ENCODE data around the gene MRPL28. TPM values are rescaled to one million over a fixed set of nuclear protein-coding genes. Genes with fewer than 3 reads are reported as not detected.
"Not testable (repeated sequence)": the region's sequence is repeated elsewhere in the genome, so short reads cannot be mapped to it uniquely, and the experiment has no call there.

MRPL28 gene
- total and polyA plus RNA-seq, 3 experiments from 2014 or later = 67.8 to 98.0 (median 90.2) TPM

GRCh38 chr16:342455-343213 lies 27.7 kb downstream of the MRPL28 start:
- CTCF ChIA-PET = no interaction called here
- POLR2A ChIA-PET = interaction anchor here (0.6 kb wide), 1 partner anchor 72 kb away, joined by 5 read pairs; no protein-coding TSS in a partner anchor
- no peak overlapping the region for H3K4me3 ChIP-seq (ENCODE audit: low read length)
- peak overlapping the region in 5 of 7 donors; percentile 17 to 78 (median 46) for H3K4me3 Mint-ChIP-seq
- H3K27ac Mint-ChIP-seq = peak overlapping the region in 6 of 8 donors; percentile 47 to 84 (median 74)
- H3K36me3 Mint-ChIP-seq = peaks cover 0 to 61% (median 21%) of the 10 kb centered on the region in 3 donors
- peak in 1 of 5 donors; percentile 45 for DNase-seq
- H3K4me1 ChIP-seq (ENCODE audit: insufficient read depth, low read length) = peaks cover 66% of the 10 kb centered on the region
- H3K9me3 Mint-ChIP-seq = no peaks in the 10 kb centered on the region
- peaks cover 12% of the 10 kb centered on the region for H3K36me3 ChIP-seq (ENCODE audit: insufficient read depth, low read length)
- H3K27me3 Mint-ChIP-seq = no peaks in the 10 kb centered on the region
- no peak overlapping the region for H3K27ac ChIP-seq (ENCODE audit: low read depth, low read length)
- H3K27me3 ChIP-seq (ENCODE audit: insufficient read depth, low read length, poor library complexity, severe bottlenecking) = no peaks in the 10 kb centered on the region
- peaks cover 68 to 82% (median 74%) of the 10 kb centered on the region in 3 donors for H3K4me1 Mint-ChIP-seq
- H3K9me3 ChIP-seq (ENCODE audit: low read length) = no peaks in the 10 kb centered on the region

- not testable (repeated sequence) for DNase-seq; H3K4me3 ChIP-seq (ENCODE audit: low read length); H3K27ac ChIP-seq (ENCODE audit: low read depth, low read length); H3K27me3 ChIP-seq (ENCODE audit: insufficient read depth, low read length, poor library complexity, severe bottlenecking); H3K9me3 ChIP-seq (ENCODE audit: low read length); H3K9me3 Mint-ChIP-seq; H3K27me3 Mint-ChIP-seq
- Mint-ChIP-seq H3K4me3 (peak overlapping the region in 1 of 7 donors; percentile 49), H3K4me1 (peaks cover 66 to 81% (median 67%) of the 10 kb centered on the region in 3 donors), H3K27ac (peak overlapping the region in 6 of 8 donors; percentile 30 to 84 (median 50)), H3K36me3 (peaks cover 0 to 56% (median 16%) of the 10 kb centered on the region in 3 donors)
- CTCF ChIA-PET = interaction anchor here (0.7 kb wide), 1 partner anchor 28 kb away, joined by 3 read pairs; no protein-coding TSS in a partner anchor
- Histone ChIP-seq H3K4me1 (ENCODE audit: insufficient read depth, low read length) (peaks cover 63% of the 10 kb centered on the region), H3K36me3 (ENCODE audit: insufficient read depth, low read length) (peaks cover 12% of the 10 kb centered on the region)
- POLR2A ChIA-PET = interaction anchor here (0.6 kb wide), 1 partner anchor 72 kb away, joined by 5 read pairs; no protein-coding TSS in a partner anchor
These were observed 28.4 kb downstream of the MRPL28 start for GRCh38 chr16:341974-342336.

- H3K4me3 ChIP-seq (ENCODE audit: low read length); H3K27ac ChIP-seq (ENCODE audit: low read depth, low read length); H3K9me3 Mint-ChIP-seq; H3K27me3 ChIP-seq (ENCODE audit: insufficient read depth, low read length, poor library complexity, severe bottlenecking); H3K36me3 ChIP-seq (ENCODE audit: insufficient read depth, low read length); DNase-seq; H3K9me3 ChIP-seq (ENCODE audit: low read length); H3K27me3 Mint-ChIP-seq; POLR2A ChIA-PET: not testable (repeated sequence)
- Mint-ChIP-seq H3K4me1 (peaks cover 63 to 77% (median 63%) of the 10 kb centered on the region in 3 donors), H3K4me3 (peak overlapping the region in 1 of 7 donors; percentile 49), H3K36me3 (peaks cover 0 to 52% (median 16%) of the 10 kb centered on the region in 3 donors), H3K27ac (peak overlapping the region in 4 of 8 donors; percentile 30 to 73 (median 48))
- peaks cover 59% of the 10 kb centered on the region for H3K4me1 ChIP-seq (ENCODE audit: insufficient read depth, low read length)
- CTCF ChIA-PET = interaction anchor here (0.7 kb wide), 1 partner anchor 27 kb away, joined by 3 read pairs; no protein-coding TSS in a partner anchor
These were observed 29.0 kb downstream of the MRPL28 start for GRCh38 chr16:341095-341973.

- DNase-seq = no peak
- ChIA-PET POLR2A (no interaction called here), CTCF (no interaction called here)
- peak overlapping the region in 5 of 8 donors; percentile 54 to 91 (median 75) for H3K27ac Mint-ChIP-seq
- Histone ChIP-seq H3K36me3 (ENCODE audit: insufficient read depth, low read length) (peaks cover 5% of the 10 kb centered on the region), H3K9me3 (ENCODE audit: low read length) (no peaks in the 10 kb centered on the region), H3K27ac (ENCODE audit: low read depth, low read length) (no peak overlapping the region), H3K4me1 (ENCODE audit: insufficient read depth, low read length) (peaks cover 56% of the 10 kb centered on the region), H3K4me3 (ENCODE audit: low read length) (peak overlapping the region; percentile 20), H3K27me3 (ENCODE audit: insufficient read depth, low read length, poor library complexity, severe bottlenecking) (no peaks in the 10 kb centered on the region)
- no peaks in the 10 kb centered on the region for H3K9me3 Mint-ChIP-seq
- peak overlapping the region in 6 of 7 donors; percentile 30 to 83 (median 70) for H3K4me3 Mint-ChIP-seq
- peaks cover 61 to 77% (median 63%) of the 10 kb centered on the region in 3 donors for H3K4me1 Mint-ChIP-seq
- H3K27me3 Mint-ChIP-seq = no peaks in the 10 kb centered on the region
- H3K36me3 Mint-ChIP-seq = peaks cover 0 to 44% (median 16%) of the 10 kb centered on the region in 3 donors
These were observed 29.8 kb downstream of the MRPL28 start for GRCh38 chr16:340370-341091.

GRCh38 chr16:339680-340079 lies 30.7 kb downstream of the MRPL28 start:
- no peaks in the 10 kb centered on the region for H3K27me3 ChIP-seq (ENCODE audit: insufficient read depth, low read length, poor library complexity, severe bottlenecking)
- no peaks in the 10 kb centered on the region for H3K27me3 Mint-ChIP-seq
- peaks cover 62 to 77% (median 63%) of the 10 kb centered on the region in 3 donors for H3K4me1 Mint-ChIP-seq
- H3K9me3 ChIP-seq (ENCODE audit: low read length) = no peaks in the 10 kb centered on the region
- H3K27ac ChIP-seq (ENCODE audit: low read depth, low read length) = no peak overlapping the region
- H3K27ac Mint-ChIP-seq = peak overlapping the region; percentile 24 to 91 (median 74)
- DNase-seq = peak in 2 of 5 donors; percentile 32 to 36
- no peaks in the 10 kb centered on the region for H3K36me3 ChIP-seq (ENCODE audit: insufficient read depth, low read length)
- peaks cover 0 to 36% (median 8%) of the 10 kb centered on the region in 3 donors for H3K36me3 Mint-ChIP-seq
- peaks cover 62% of the 10 kb centered on the region for H3K4me1 ChIP-seq (ENCODE audit: insufficient read depth, low read length)
- H3K4me3 Mint-ChIP-seq = peak overlapping the region; percentile 50 to 83 (median 74)
- ChIA-PET CTCF (no interaction called here), POLR2A (interaction anchor here (0.7 kb wide), 2 partner anchors 9 to 13 kb away, joined by 3 to 4 read pairs; partner anchors contain the start of gene AXIN1)
- peak overlapping the region; percentile 20 for H3K4me3 ChIP-seq (ENCODE audit: low read length)
- H3K9me3 Mint-ChIP-seq = no peaks in the 10 kb centered on the region

- Histone ChIP-seq H3K4me3 (ENCODE audit: low read length) (no peak overlapping the region), H3K4me1 (ENCODE audit: insufficient read depth, low read length) (peaks cover 76% of the 10 kb centered on the region), H3K9me3 (ENCODE audit: low read length) (no peaks in the 10 kb centered on the region), H3K27me3 (ENCODE audit: insufficient read depth, low read length, poor library complexity, severe bottlenecking) (no peaks in the 10 kb centered on the region), H3K27ac (ENCODE audit: low read depth, low read length) (no peak overlapping the region), H3K36me3 (ENCODE audit: insufficient read depth, low read length) (no peaks in the 10 kb centered on the region)
- POLR2A ChIA-PET = no interaction called here
- no peak for DNase-seq
- H3K27ac Mint-ChIP-seq = peak overlapping the region in 3 of 8 donors; percentile 32 to 45 (median 42)
- H3K9me3 Mint-ChIP-seq = no peaks in the 10 kb centered on the region
- no peaks in the 10 kb centered on the region for H3K27me3 Mint-ChIP-seq
- CTCF ChIA-PET = interaction anchor here (1.4 to 2.1 kb wide), 2 partner anchors 24 to 83 kb away, joined by 3 to 5 read pairs; no protein-coding TSS in a partner anchor
- H3K36me3 Mint-ChIP-seq = peaks cover 0 to 25% (median 6%) of the 10 kb centered on the region in 3 donors
- peaks cover 71 to 83% (median 71%) of the 10 kb centered on the region in 3 donors for H3K4me1 Mint-ChIP-seq
- peak overlapping the region in 3 of 7 donors; percentile 15 to 54 (median 52) for H3K4me3 Mint-ChIP-seq
These were observed 32.3 kb downstream of the MRPL28 start for GRCh38 chr16:337975-338575.

DNA sequence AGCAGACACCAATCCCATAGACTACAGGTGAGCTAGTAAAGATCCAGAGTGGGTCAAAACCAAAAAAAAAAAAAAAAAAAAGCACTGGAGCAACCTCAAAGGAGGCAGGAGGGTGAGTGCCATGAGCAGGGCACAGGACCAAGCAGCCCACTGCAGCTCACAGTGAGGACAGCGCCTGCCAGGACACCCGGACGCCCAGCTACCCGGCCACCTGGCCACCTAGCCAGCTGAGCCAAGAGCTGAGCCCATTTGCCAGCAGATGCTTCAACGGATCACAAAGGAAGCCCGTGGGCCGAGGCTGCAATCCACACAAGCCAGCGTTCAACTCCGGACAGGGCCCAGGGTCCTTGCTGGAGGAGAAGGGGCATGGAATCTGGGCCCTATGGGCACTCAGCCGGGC lies 32.9 kb downstream of the MRPL28 start:
- Histone ChIP-seq H3K36me3 (ENCODE audit: insufficient read depth, low read length) (no peaks in the 10 kb centered on the region), H3K27me3 (ENCODE audit: insufficient read depth, low read length, poor library complexity, severe bottlenecking) (no peaks in the 10 kb centered on the region), H3K4me3 (ENCODE audit: low read length) (no peak overlapping the region), H3K27ac (ENCODE audit: low read depth, low read length) (no peak overlapping the region), H3K9me3 (ENCODE audit: low read length) (no peaks in the 10 kb centered on the region), H3K4me1 (ENCODE audit: insufficient read depth, low read length) (peaks cover 69% of the 10 kb centered on the region)
- Mint-ChIP-seq H3K4me1 (peaks cover 67 to 82% (median 70%) of the 10 kb centered on the region in 3 donors), H3K27ac (peak overlapping the region in 2 of 8 donors; percentile 29 to 32), H3K4me3 (peak overlapping the region in 1 of 7 donors; percentile 15), H3K36me3 (peaks cover 0 to 19% (median 3%) of the 10 kb centered on the region in 3 donors), H3K9me3 (no peaks in the 10 kb centered on the region), H3K27me3 (no peaks in the 10 kb centered on the region)
- no peak for DNase-seq
- CTCF ChIA-PET = interaction anchor here (0.7 to 2.1 kb wide), 4 partner anchors 16 to 241 kb away, joined by 3 to 5 read pairs (median 4); no protein-coding TSS in a partner anchor
- POLR2A ChIA-PET = no interaction called here

All from CD8-positive, alpha-beta memory T cell (primary cell).